H1 (cell line): ENCODE measurements around the gene MAP6.

Experiments
- CTCF ChIP-seq, 3 experiments: IDR thresholded peaks; 1 replicate in 2 of 3; 2 replicates in 1 of 3; pipeline versions ENCODE4 v1.5.1 to v1.6.1; 2011; ENCODE audit warnings: low read length in 3 of 3, mild to moderate bottlenecking in 3 of 3, inconsistent platforms in 2 of 3, low read depth in 1 of 3, moderate library complexity in 1 of 3; ENCODE audit not compliant: insufficient read depth in 1 of 3; ENCODE audit errors: control extremely low read depth in 1 of 3
- GTF2F1 ChIP-seq: IDR thresholded peaks from 2 replicates; pipeline ENCODE4 v1.6.1; 2012; ENCODE audit warnings: low read depth, low read length, improper control_type of control experiment, borderline replicate concordance
- RAD21 ChIP-seq, 2 experiments: IDR thresholded peaks in 1 of 2; conservative IDR thresholded peaks in 1 of 2; 2 replicates each; pipeline ENCODE4 v1.6.1; 2011; ENCODE audit warnings: low read depth in 2 of 2, low read length in 2 of 2, improper control_type of control experiment in 1 of 2, inconsistent platforms in 1 of 2, mild to moderate bottlenecking in 1 of 2, moderate library complexity in 1 of 2

DNA sequence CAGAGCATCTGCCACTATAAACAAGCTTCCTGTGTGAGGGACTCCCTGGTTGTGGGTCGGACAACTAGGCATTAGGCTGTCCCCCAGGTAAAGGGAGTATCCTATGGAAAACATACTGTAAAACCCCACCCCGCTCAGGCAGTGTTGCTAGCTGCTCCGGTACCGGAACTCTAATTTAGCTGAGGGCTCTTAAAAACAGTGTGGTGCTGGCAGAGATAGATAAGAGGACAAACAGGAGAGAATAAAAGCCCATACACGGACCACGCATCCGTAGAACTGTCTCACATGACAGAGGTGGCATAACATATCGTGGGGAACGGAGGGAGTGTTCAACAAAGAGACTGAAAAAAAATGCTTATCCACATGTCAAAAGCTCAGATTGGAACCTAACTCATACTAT, 45.4 kb upstream of the MAP6 start:
- no peak for TF ChIP-seq CTCF (IDR thresholded peaks at IDR 0.05; ENCODE audit: control extremely low read depth in 1 of 3, insufficient read depth in 1 of 3, low read depth in 1 of 3, low read length in 3 of 3)
- TF ChIP-seq RAD21 (IDR thresholded peaks at IDR 0.05 in 1 of 2, conservative IDR thresholded peaks at IDR 0.05 in 1 of 2; ENCODE audit: low read depth in 2 of 2, low read length in 2 of 2): no peak
- no peak for TF ChIP-seq GTF2F1
